GM19372 (cell line): ENCODE results near the gene WASHC2A.
"Not testable (repeated sequence)": the region's sequence is repeated elsewhere in the genome, so short reads cannot be mapped to it uniquely, and the experiment has no call there.

Source experiments
- ATAC-seq: cut with Tn5 transposase; IDR thresholded peaks from one replicate; pipeline ENCODE4 v1.9.1; 2021; ENCODE audit warnings: mild to moderate bottlenecking, low read depth, moderate library complexity; ENCODE audit not compliant: unreplicated experiment

WASHC2A gene

GRCh38 chr10:50132322-50132721 lies 64.6 kb downstream of the WASHC2A start:
- not testable (repeated sequence) for ATAC-seq

GRCh38 chr10:50132841-50133240 lies 65.1 kb downstream of the WASHC2A start:
- not testable (repeated sequence) for ATAC-seq

DNA sequence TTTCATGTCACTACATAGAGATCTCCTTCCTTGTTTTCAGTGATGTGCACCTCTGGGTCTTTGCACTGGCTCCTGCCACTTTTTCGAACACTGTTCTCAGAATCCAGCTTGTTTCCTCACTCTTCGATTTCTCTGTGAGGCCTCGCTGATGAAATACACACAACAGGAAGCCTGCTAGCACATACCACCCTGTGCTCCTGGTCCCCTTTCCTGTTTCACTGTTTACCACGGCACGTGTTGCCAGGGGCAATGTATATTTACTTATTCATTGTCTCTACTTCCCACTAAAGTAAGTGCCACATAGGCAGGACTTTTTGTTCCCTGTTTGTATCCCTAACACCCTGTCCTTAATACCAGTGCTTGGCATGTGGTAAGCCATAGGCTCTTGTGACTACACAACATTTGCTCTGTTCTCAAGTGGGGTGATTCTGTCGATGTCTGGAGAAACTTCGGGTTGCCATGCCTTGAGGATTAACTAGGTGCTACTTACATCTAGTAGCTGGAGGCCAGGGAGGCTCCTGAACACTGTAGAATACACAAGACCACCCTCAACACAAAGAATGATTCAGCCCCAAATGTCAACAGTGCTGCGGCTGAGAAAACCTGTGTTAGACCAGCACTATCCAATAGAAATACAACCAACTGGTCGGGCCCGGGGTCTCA lies 75.9 kb downstream of the WASHC2A start:
- not testable (repeated sequence) for ATAC-seq

DNA sequence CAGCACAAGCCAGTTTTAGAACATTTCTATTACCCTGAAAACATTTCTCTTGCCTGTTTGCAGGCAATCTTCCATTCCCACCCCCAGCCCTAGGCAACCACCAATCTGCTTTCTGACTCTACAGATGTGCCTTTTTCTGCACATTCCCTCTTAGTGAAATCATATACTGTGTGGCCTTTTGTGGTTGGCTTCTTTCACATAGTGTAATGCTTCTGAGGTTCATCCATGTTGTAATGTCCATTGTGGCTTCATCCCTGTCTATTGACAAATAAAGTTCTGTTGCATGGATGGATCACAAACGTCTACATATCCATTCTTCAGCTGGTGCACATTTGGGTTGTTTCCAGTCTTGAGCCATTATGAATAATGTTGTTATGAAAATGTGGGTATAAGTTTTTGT lies 77.8 kb downstream of the WASHC2A start:
- ATAC-seq, result not testable (repeated sequence)

DNA sequence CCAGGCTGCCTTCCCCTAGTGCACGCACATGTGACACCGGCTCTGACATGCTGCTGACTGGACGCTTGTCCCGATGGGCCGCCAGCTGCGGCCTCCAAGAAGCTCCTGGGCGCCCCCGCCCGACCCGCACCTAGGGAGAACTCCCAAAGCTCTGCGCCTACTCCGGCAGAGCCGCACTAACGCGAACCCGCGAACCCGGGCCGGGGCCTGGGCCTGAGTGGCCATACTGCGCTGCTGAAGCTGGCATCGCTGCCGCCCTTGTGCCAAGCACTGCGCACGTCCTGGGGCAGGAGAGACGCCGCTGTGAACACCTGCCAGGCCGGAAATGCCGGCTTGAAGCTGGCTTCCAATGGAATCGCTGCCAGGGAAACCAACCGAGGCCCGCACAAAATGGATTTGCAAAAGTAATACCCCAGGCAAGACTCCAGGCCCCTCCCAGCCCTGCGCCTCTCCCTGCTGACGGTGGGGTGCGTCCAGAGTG lies 85.1 kb downstream of the WASHC2A start:
- ATAC-seq, result no peak

GRCh38 chr10:50157868-50158267 lies 90.1 kb downstream of the WASHC2A start:
- ATAC-seq, result not testable (repeated sequence)

DNA sequence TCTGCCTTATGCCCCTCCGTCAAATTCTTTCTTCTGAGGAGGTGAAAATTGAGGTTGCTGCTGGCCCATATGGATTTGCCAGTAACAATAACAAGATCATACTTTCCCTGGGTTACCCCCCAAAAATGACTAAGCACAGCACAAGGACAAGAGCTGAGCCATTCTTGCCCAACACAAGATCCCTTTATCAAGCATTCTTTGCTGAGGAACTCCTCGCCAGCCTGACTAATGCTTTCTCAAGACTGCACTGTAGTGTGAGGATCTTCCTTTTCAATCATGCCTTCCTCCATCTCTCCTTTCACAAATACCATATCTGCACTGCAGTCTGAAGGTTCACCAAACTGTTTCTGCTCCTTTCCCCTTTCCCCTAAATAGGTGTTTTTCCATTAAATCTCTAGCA lies 92.1 kb downstream of the WASHC2A start:
- ATAC-seq, result not testable (repeated sequence)

- not testable (repeated sequence) for ATAC-seq
Measured at GRCh38 chr10:50165038-50165437, 97.3 kb downstream of the WASHC2A start.

GRCh38 chr10:50167833-50168232 lies 100.1 kb downstream of the WASHC2A start:
- not testable (repeated sequence) for ATAC-seq

DNA sequence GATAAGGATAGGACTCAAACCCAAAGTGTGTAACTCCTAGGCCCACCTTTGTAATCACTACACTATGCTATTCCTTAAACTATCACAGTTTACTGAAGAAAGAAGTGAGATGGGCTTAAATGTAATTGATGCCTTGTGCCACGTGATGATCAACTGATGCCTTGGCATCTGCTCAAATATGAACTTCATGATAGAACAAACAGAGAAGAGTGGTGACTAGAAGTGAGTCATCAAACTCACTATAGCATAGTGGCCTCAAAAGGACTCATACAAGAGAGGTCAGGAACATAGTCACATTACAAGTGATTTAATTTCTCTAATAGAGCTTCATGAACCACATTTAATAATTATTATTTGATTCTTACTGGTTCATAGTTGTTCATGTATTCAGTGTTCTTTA lies 101.8 kb downstream of the WASHC2A start:
- ATAC-seq, result not testable (repeated sequence)

- not testable (repeated sequence) for ATAC-seq
Measured at GRCh38 chr10:50174788-50175525, 107.2 kb downstream of the WASHC2A start.
